PC-9 (cell line): ENCODE measurements around the gene MRPS24.

Experiments used
- CTCF ChIP-seq: fragments of 200-600 bp; sonication (generic); conservative IDR thresholded peaks from 2 replicates; pipeline ENCODE4 v1.6.1; 2017; ENCODE audit warnings: mixed run types, antibody characterized with exemption, mild to moderate bottlenecking, moderate library complexity
- EZH2 ChIP-seq: fragments of 200-600 bp; sonication (generic); IDR thresholded peaks from 2 replicates; pipeline ENCODE4 v1.8.0; 2017; ENCODE audit warnings: antibody characterized with exemption, low read depth

GRCh38 chr7:43891069-43891955 is 22.0 kb upstream of the MRPS24 start:
- no peak for TF ChIP-seq EZH2
- no peak for TF ChIP-seq CTCF
